Neutrophil (primary cell): ENCODE measurements around the gene FAM47E.

Experiments used
- H3K27ac ChIP-seq: fragments of 200-600 bp; sonication (generic); 2 replicates; pipeline ENCODE4 v1.5.1; 2016; ENCODE audit warnings: mild to moderate bottlenecking, moderate library complexity
- H3K27me3 ChIP-seq: fragments of 200-600 bp; sonication (generic); 2 replicates; pipeline ENCODE4 v1.6.0; 2016; ENCODE audit warnings: mild to moderate bottlenecking
- H3K36me3 ChIP-seq: fragments of 200-600 bp; sonication (generic); 2 replicates; pipeline ENCODE4 v1.5.1; 2017
- H3K4me1 ChIP-seq, 2 experiments: fragments of 200-600 bp in 1 of 2; sonication (generic) in 1 of 2; 1 replicate in 1 of 2; 2 replicates in 1 of 2; pipeline versions ENCODE4 v1.5.1 to v1.6.1; 2013 to 2016; ENCODE audit warnings: low read depth in 1 of 2, low read length in 1 of 2, mild to moderate bottlenecking in 1 of 2, moderate library complexity in 1 of 2; ENCODE audit not compliant: control insufficient read depth in 1 of 2, insufficient read depth in 1 of 2
- H3K4me3 ChIP-seq, 2 experiments: fragments of 200-600 bp in 1 of 2; sonication (generic) in 1 of 2; 1 replicate in 1 of 2; 2 replicates in 1 of 2; pipeline ENCODE4 v1.5.1; 2013 to 2016; ENCODE audit warnings: low read depth in 1 of 2, low read length in 1 of 2, mild to moderate bottlenecking in 1 of 2, moderate library complexity in 1 of 2
- H3K9me3 ChIP-seq: fragments of 200-600 bp; sonication (generic); 2 replicates; pipeline ENCODE4 v1.5.1; 2016
- TF ChIP-seq, protein P1 (sequence below): fragments of 200-600 bp; sonication (generic); IDR thresholded peaks from 2 replicates; pipeline ENCODE4 v1.5.1; 2016; ENCODE audit warnings: antibody characterized with exemption

FAM47E gene

DNA sequence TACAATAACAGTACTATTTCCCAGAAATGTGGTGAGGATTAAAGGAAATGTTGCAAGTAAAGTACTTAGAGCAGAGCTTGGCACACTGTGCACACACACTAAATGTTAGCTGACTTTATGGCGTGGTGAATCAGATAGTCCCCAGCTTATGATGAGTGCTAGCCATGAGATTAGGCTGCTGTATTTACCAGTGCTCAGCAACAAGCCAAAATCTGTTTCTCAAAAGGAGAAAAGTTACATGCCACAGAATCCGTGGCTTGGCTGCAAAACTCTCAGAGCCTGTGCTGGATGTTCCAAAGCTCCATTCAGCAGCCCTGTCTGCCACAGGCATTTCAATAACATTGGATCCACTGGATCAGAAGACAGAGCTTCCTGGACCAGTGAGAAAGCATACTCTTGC is 42.3 kb downstream of the FAM47E start:
- H3K27me3 ChIP-seq = no peaks in the 10 kb centered on the region
- TF ChIP-seq, protein P1, sequence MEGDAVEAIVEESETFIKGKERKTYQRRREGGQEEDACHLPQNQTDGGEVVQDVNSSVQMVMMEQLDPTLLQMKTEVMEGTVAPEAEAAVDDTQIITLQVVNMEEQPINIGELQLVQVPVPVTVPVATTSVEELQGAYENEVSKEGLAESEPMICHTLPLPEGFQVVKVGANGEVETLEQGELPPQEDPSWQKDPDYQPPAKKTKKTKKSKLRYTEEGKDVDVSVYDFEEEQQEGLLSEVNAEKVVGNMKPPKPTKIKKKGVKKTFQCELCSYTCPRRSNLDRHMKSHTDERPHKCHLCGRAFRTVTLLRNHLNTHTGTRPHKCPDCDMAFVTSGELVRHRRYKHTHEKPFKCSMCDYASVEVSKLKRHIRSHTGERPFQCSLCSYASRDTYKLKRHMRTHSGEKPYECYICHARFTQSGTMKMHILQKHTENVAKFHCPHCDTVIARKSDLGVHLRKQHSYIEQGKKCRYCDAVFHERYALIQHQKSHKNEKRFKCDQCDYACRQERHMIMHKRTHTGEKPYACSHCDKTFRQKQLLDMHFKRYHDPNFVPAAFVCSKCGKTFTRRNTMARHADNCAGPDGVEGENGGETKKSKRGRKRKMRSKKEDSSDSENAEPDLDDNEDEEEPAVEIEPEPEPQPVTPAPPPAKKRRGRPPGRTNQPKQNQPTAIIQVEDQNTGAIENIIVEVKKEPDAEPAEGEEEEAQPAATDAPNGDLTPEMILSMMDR = no peak
- H3K4me3 ChIP-seq = no peak overlapping the region
- no peaks in the 10 kb centered on the region for H3K36me3 ChIP-seq
- peaks cover 44 to 54% of the 10 kb centered on the region in 2 experiments for H3K4me1 ChIP-seq
- no peak overlapping the region for H3K27ac ChIP-seq
- H3K9me3 ChIP-seq = no peaks in the 10 kb centered on the region

GRCh38 chr4:76296286-76296820 is 44.8 kb downstream of the FAM47E start:
- TF ChIP-seq, protein P1 = no peak
- Histone ChIP-seq H3K9me3 (no peaks in the 10 kb centered on the region), H3K4me3 (no peak overlapping the region), H3K27ac (no peak overlapping the region), H3K27me3 (no peaks in the 10 kb centered on the region), H3K4me1 (peaks cover 57 to 65% of the 10 kb centered on the region in 2 experiments), H3K36me3 (no peaks in the 10 kb centered on the region)

- Histone ChIP-seq H3K27me3 (no peaks in the 10 kb centered on the region), H3K4me1 (peaks cover 46 to 58% of the 10 kb centered on the region in 2 experiments), H3K27ac (no peak overlapping the region), H3K4me3 (no peak overlapping the region), H3K9me3 (no peaks in the 10 kb centered on the region), H3K36me3 (no peaks in the 10 kb centered on the region)
- TF ChIP-seq, protein P1 = no peak
Observed at GRCh38 chr4:76298227-76298626, 46.7 kb downstream of the FAM47E start.

- no peaks in the 10 kb centered on the region for H3K27me3 ChIP-seq
- no peaks in the 10 kb centered on the region for H3K9me3 ChIP-seq
- H3K27ac ChIP-seq = peak overlapping the region; percentile 56
- no peak overlapping the region for H3K4me3 ChIP-seq
- peaks cover 47 to 58% of the 10 kb centered on the region in 2 experiments for H3K4me1 ChIP-seq
- H3K36me3 ChIP-seq = no peaks in the 10 kb centered on the region
- TF ChIP-seq, protein P1 = no peak
Observed at GRCh38 chr4:76300012-76300411, 48.5 kb downstream of the FAM47E start.

GRCh38 chr4:76301068-76301774 is 49.7 kb downstream of the FAM47E start:
- Histone ChIP-seq H3K4me1 (peaks cover 55 to 62% of the 10 kb centered on the region in 2 experiments), H3K36me3 (no peaks in the 10 kb centered on the region), H3K4me3 (no peak overlapping the region), H3K27me3 (no peaks in the 10 kb centered on the region), H3K9me3 (no peaks in the 10 kb centered on the region), H3K27ac (peak overlapping the region; percentile 56)
- TF ChIP-seq, protein P1 = no peak
